Loucy (cell line): ENCODE measurements around the gene TFB1M.
"Not testable (repeated sequence)": the region's sequence is repeated elsewhere in the genome, so short reads cannot be mapped to it uniquely, and the experiment has no call there.

Experiments
- H2AFZ ChIP-seq: fragments of 200-600 bp; sonication (generic); 2 replicates; pipeline ENCODE4 v1.6.0; 2016; ENCODE audit warnings: antibody characterized with exemption, mild to moderate bottlenecking, low read length, moderate library complexity
- H3F3A ChIP-seq: fragments of 200-600 bp; 2 replicates; pipeline ENCODE4 v1.6.0; 2016; ENCODE audit warnings: antibody characterized with exemption, low read depth, mild to moderate bottlenecking
- H3K27me3 ChIP-seq: fragments of 200-600 bp; sonication (generic); 2 replicates; pipeline ENCODE4 v1.6.1; 2014; ENCODE audit warnings: low read length, mild to moderate bottlenecking; ENCODE audit not compliant: insufficient read depth, poor library complexity, severe bottlenecking
- H3K36me3 ChIP-seq: fragments of 200-600 bp; sonication (generic); 2 replicates; pipeline ENCODE4 v1.6.1; 2016; ENCODE audit warnings: low read length; ENCODE audit not compliant: insufficient read depth
- H3K4me1 ChIP-seq: fragments of 200-600 bp; sonication (generic); 2 replicates; pipeline ENCODE4 v1.5.1; 2014; ENCODE audit warnings: low read length, mild to moderate bottlenecking; ENCODE audit not compliant: insufficient read depth, poor library complexity, severe bottlenecking
- H3K4me2 ChIP-seq: fragments of 200-600 bp; sonication (generic); 2 replicates; pipeline ENCODE4 v1.6.0; 2014; ENCODE audit warnings: antibody characterized with exemption, low read length, low read depth, mild to moderate bottlenecking; ENCODE audit not compliant: poor library complexity, severe bottlenecking
- H3K4me3 ChIP-seq: fragments of 200-600 bp; sonication (generic); 2 replicates; pipeline ENCODE4 v1.5.1; 2014; ENCODE audit warnings: low read length, mild to moderate bottlenecking, mixed read lengths; ENCODE audit not compliant: poor library complexity, severe bottlenecking
- H3K79me2 ChIP-seq: fragments of 200-600 bp; sonication (generic); 2 replicates; pipeline ENCODE4 v1.6.1; 2014; ENCODE audit warnings: low read length; ENCODE audit not compliant: insufficient read depth
- H3K9ac ChIP-seq: fragments of 200-600 bp; sonication (generic); 2 replicates; pipeline ENCODE4 v1.6.0; 2014; ENCODE audit warnings: mild to moderate bottlenecking, low read depth, low read length, moderate library complexity; ENCODE audit not compliant: poor library complexity, severe bottlenecking
- H3K9me2 ChIP-seq: fragments of 200-600 bp; sonication (generic); replicated peaks from 2 replicates; pipeline ENCODE4 v1.6.1; 2016; ENCODE audit warnings: low read depth, low read length, mixed read lengths
- H3K9me3 ChIP-seq: fragments of 200-600 bp; sonication (generic); 2 replicates; pipeline ENCODE4 v1.6.1; 2014; ENCODE audit warnings: mild to moderate bottlenecking, antibody characterized with exemption, low read length, low read depth; ENCODE audit not compliant: insufficient read depth
- H4K20me1 ChIP-seq: fragments of 200-600 bp; sonication (generic); 2 replicates; pipeline ENCODE4 v1.6.0; 2014; ENCODE audit warnings: antibody characterized with exemption, low read length, mild to moderate bottlenecking; ENCODE audit not compliant: insufficient read depth, poor library complexity, severe bottlenecking
- CTCF ChIP-seq: fragments of 200-600 bp; sonication (generic); conservative IDR thresholded peaks from 2 replicates; pipeline ENCODE4 v1.5.1; 2014; ENCODE audit warnings: mild to moderate bottlenecking, antibody characterized with exemption, low read length
- EZH2phosphoT487 ChIP-seq: fragments of 200-600 bp; IDR thresholded peaks from 2 replicates; pipeline ENCODE4 v1.6.1; 2018; ENCODE audit warnings: antibody characterized with exemption, mild to moderate bottlenecking, moderate library complexity, borderline replicate concordance

Gene TFB1M

GRCh38 chr6:155270561-155271091, 43.7 kb downstream of the TFB1M start:
- Histone ChIP-seq H3K9me2 (no peaks in the 10 kb centered on the region), H3K79me2 (no peaks in the 10 kb centered on the region), H3K36me3 (peaks cover 30% of the 10 kb centered on the region; the same call in 1 of the 2 replicates), H2AFZ (no peak overlapping the region), H3K27me3 (no peaks in the 10 kb centered on the region), H3K4me1 (peaks cover 12% of the 10 kb centered on the region), H3F3A (no peaks in the 10 kb centered on the region), H3K4me2 (no peak overlapping the region), H4K20me1 (no peaks in the 10 kb centered on the region), H3K9me3 (no peaks in the 10 kb centered on the region), H3K4me3 (no peak overlapping the region), H3K9ac (no peak overlapping the region)
- TF ChIP-seq CTCF (no peak), EZH2phosphoT487 (no peak)

- Histone ChIP-seq H3K27me3 (no peaks in the 10 kb centered on the region), H3K9me2 (no peaks in the 10 kb centered on the region), H3K36me3 (peaks cover 26% of the 10 kb centered on the region; the same call in 1 of the 2 replicates), H3K4me2 (no peak overlapping the region), H3K79me2 (no peaks in the 10 kb centered on the region), H3F3A (no peaks in the 10 kb centered on the region), H3K9ac (no peak overlapping the region), H3K4me1 (peaks cover 12% of the 10 kb centered on the region), H3K4me3 (no peak overlapping the region), H4K20me1 (no peaks in the 10 kb centered on the region), H2AFZ (no peak overlapping the region), H3K9me3 (no peaks in the 10 kb centered on the region)
- no peak for TF ChIP-seq EZH2phosphoT487
- no peak for TF ChIP-seq CTCF
These were observed 44.5 kb downstream of the TFB1M start for GRCh38 chr6:155269765-155270164.

- H4K20me1 ChIP-seq, H3F3A ChIP-seq, H3K27me3 ChIP-seq, H3K4me3 ChIP-seq, H3K79me2 ChIP-seq, H3K4me1 ChIP-seq, H3K9me3 ChIP-seq, H3K4me2 ChIP-seq, H3K9me2 ChIP-seq, H2AFZ ChIP-seq, H3K9ac ChIP-seq: not testable (repeated sequence)
- peaks cover 30% of the 10 kb centered on the region; the same call in 1 of the 2 replicates for H3K36me3 ChIP-seq
- peak; percentile 78 for TF ChIP-seq CTCF
These were observed 46.0 kb downstream of the TFB1M start for GRCh38 chr6:155268088-155268867.
